Esophagus (tissue), 2 donors: ENCODE measurements around the gene EIF2B5. TPM values are rescaled to one million over a fixed set of nuclear protein-coding genes. Genes with fewer than 3 reads are reported as not detected.
A peak's percentile ranks its signal among the peaks of the same experiment; 100 is the strongest.

Experiments
- H3K27ac ChIP-seq, 2 donors: one replicate each; pipeline ENCODE4 v1.5.1; 2013; ENCODE audit warnings: low read depth in 2 of 2, mild to moderate bottlenecking in 2 of 2, inconsistent platforms in 1 of 2, low read length in 1 of 2, moderate library complexity in 1 of 2
- H3K27me3 ChIP-seq, 2 donors: one replicate each; pipeline ENCODE4 v1.6.1; 2013; ENCODE audit warnings: low read length in 2 of 2, control low read depth in 1 of 2, mild to moderate bottlenecking in 1 of 2; ENCODE audit not compliant: insufficient read depth in 2 of 2, control insufficient read depth in 1 of 2
- H3K36me3 ChIP-seq, 2 donors: one replicate each; pipeline ENCODE4 v1.6.1; 2013; ENCODE audit warnings: low read length in 1 of 2; ENCODE audit not compliant: control insufficient read depth in 2 of 2, insufficient read depth in 2 of 2
- H3K4me1 ChIP-seq, 2 donors: one replicate each; pipeline ENCODE4 v1.6.1; 2013; ENCODE audit warnings: low read length in 1 of 2; ENCODE audit not compliant: control insufficient read depth in 2 of 2, insufficient read depth in 2 of 2
- H3K4me3 ChIP-seq, 2 donors: one replicate each; pipeline ENCODE4 v1.5.1; 2013; ENCODE audit warnings: low read length in 2 of 2, mild to moderate bottlenecking in 2 of 2, low read depth in 1 of 2, moderate library complexity in 1 of 2
- H3K9me3 ChIP-seq, 2 donors: one replicate each; pipeline ENCODE4 v1.6.1; 2013; ENCODE audit warnings: mild to moderate bottlenecking in 2 of 2, low read depth in 1 of 2, low read length in 1 of 2, moderate library complexity in 1 of 2; ENCODE audit not compliant: control insufficient read depth in 2 of 2, insufficient read depth in 1 of 2
- WGBS, 2 donors: extraction: QIAGEN DNeasy Blood & Tissue Kit; methylation state at CpG; one replicate each; pipeline ENCODE4 v1.1.7; 2013; 5-methylcytosine and 5-hydroxymethylcytosine counted together
- polyA plus RNA-seq, 2 donors: library from polyadenylated mRNA; stranded (reverse); fragments of 200-250 nt; gene quantifications; one replicate each; pipeline ENCODE4 v1.2.3, GENCODE V29; 2013
- donor health status: healthy with polysubstance abuse.
- donor health status: Bipolar disorder and iron deficiency.

EIF2B5 gene
- polyA plus RNA-seq, 2 donors, result 31.0 to 37.7 TPM

GRCh38 chr3:184169896-184170875, 35.0 kb downstream of the EIF2B5 start:
- H3K27ac ChIP-seq, result no peak overlapping the region
- no peaks in the 10 kb centered on the region for H3K9me3 ChIP-seq
- WGBS, 2 donors, result 91 to 92% methylated on average over 59 to 66 of the region's 66 CpGs
- no peaks in the 10 kb centered on the region for H3K27me3 ChIP-seq
- peaks cover 0 to 42% of the 10 kb centered on the region in 2 donors for H3K36me3 ChIP-seq
- H3K4me1 ChIP-seq, result peaks cover 0 to 3% of the 10 kb centered on the region in 2 donors
- H3K4me3 ChIP-seq, result no peak overlapping the region

GRCh38 chr3:184171562-184171961, 36.4 kb downstream of the EIF2B5 start:
- H3K36me3 ChIP-seq, result peaks cover 0 to 30% of the 10 kb centered on the region in 2 donors
- H3K27ac ChIP-seq, result peak overlapping the region in 1 of 2 donors; percentile 34
- no peak overlapping the region for H3K4me3 ChIP-seq
- no peaks in the 10 kb centered on the region for H3K27me3 ChIP-seq
- WGBS, 2 donors, result 52 to 56% methylated on average over 9 of the region's 9 CpGs
- peaks cover 0 to 5% of the 10 kb centered on the region in 2 donors for H3K4me1 ChIP-seq
- no peaks in the 10 kb centered on the region for H3K9me3 ChIP-seq

- peak overlapping the region in 1 of 2 donors; percentile 40 for H3K27ac ChIP-seq
- no peak overlapping the region for H3K4me3 ChIP-seq
- H3K27me3 ChIP-seq, result no peaks in the 10 kb centered on the region
- WGBS, 2 donors, result 62 to 68% methylated on average over 5 of the region's 5 CpGs
- H3K9me3 ChIP-seq, result no peaks in the 10 kb centered on the region
- peaks cover 0 to 32% of the 10 kb centered on the region in 2 donors for H3K36me3 ChIP-seq
- H3K4me1 ChIP-seq, result peaks cover 3 to 17% of the 10 kb centered on the region in 2 donors
Measured at GRCh38 chr3:184172681-184173373, 37.7 kb downstream of the EIF2B5 start.

GRCh38 chr3:184173374-184173722, 38.2 kb downstream of the EIF2B5 start:
- peaks cover 0 to 32% of the 10 kb centered on the region in 2 donors for H3K36me3 ChIP-seq

GRCh38 chr3:184174284-184174645, 39.1 kb downstream of the EIF2B5 start:
- peaks cover 6 to 19% of the 10 kb centered on the region in 2 donors for H3K4me1 ChIP-seq
- peak overlapping the region in 1 of 2 donors; percentile 77 for H3K27ac ChIP-seq
- peaks cover 3 to 38% of the 10 kb centered on the region in 2 donors for H3K36me3 ChIP-seq
- H3K4me3 ChIP-seq, result no peak overlapping the region
- no peaks in the 10 kb centered on the region for H3K27me3 ChIP-seq
- WGBS, 2 donors, result 20 to 21% methylated on average over 3 to 4 of the region's 4 CpGs
- H3K9me3 ChIP-seq, result no peaks in the 10 kb centered on the region

More at GRCh38 chr3:184173374-184173722, 38.2 kb downstream of the EIF2B5 start:
- H3K4me1 ChIP-seq, result peaks cover 3 to 19% of the 10 kb centered on the region in 2 donors
- WGBS, 2 donors, result 90 to 91% methylated on average over 2 of the region's 2 CpGs
- H3K27ac ChIP-seq, result peak overlapping the region; percentile 60 to 77
- H3K27me3 ChIP-seq, result no peaks in the 10 kb centered on the region
- H3K9me3 ChIP-seq, result no peaks in the 10 kb centered on the region
- H3K4me3 ChIP-seq, result no peak overlapping the region

- Histone ChIP-seq H3K27ac (peak within 1 kb of the TSS; percentile 84 to 95), H3K36me3 (peaks cover 3 to 35% of the 10 kb centered on the region in 2 donors), H3K4me3 (peak within 1 kb of the TSS; percentile 91 to 97), H3K4me1 (peaks cover 6 to 19% of the 10 kb centered on the region in 2 donors), H3K27me3 (no peaks in the 10 kb centered on the region), H3K9me3 (no peaks in the 10 kb centered on the region)
- 0% methylated on average over 59 to 73 of the region's 73 CpGs for WGBS, 2 donors
Measured at GRCh38 chr3:184174646-184175492, 39.7 kb downstream of the EIF2B5 start, which contains the start of gene AP2M1. Gene AP2M1 (plus strand): TSS chr3:184174855. CDS start chr3:184176994, 2,139 bp downstream.

GRCh38 chr3:184175506-184175905, 40.3 kb downstream of the EIF2B5 start:
- Histone ChIP-seq H3K27ac (peak overlapping the region; percentile 84 to 95), H3K4me3 (peak overlapping the region; percentile 91 to 97), H3K36me3 (peaks cover 9 to 37% of the 10 kb centered on the region in 2 donors), H3K9me3 (no peaks in the 10 kb centered on the region), H3K4me1 (peaks cover 6 to 19% of the 10 kb centered on the region in 2 donors), H3K27me3 (no peaks in the 10 kb centered on the region)
- whole genome bisulfite sequencing, 2 donors, result 19 to 20% methylated on average over 8 of the region's 8 CpGs

GRCh38 chr3:184175981-184176376, 40.8 kb downstream of the EIF2B5 start:
- WGBS, 2 donors, result 25 to 28% methylated on average over 3 of the region's 3 CpGs

More at GRCh38 chr3:184175981-184176376, 40.8 kb downstream of the EIF2B5 start:
- H3K4me3 ChIP-seq, result peak overlapping the region; percentile 3 to 97
- H3K36me3 ChIP-seq, result peaks cover 14 to 39% of the 10 kb centered on the region in 2 donors
- H3K4me1 ChIP-seq, result peaks cover 6 to 19% of the 10 kb centered on the region in 2 donors
- peak overlapping the region; percentile 38 to 72 for H3K27ac ChIP-seq
- H3K9me3 ChIP-seq, result no peaks in the 10 kb centered on the region
- H3K27me3 ChIP-seq, result no peaks in the 10 kb centered on the region
